Measurements from ENCODE around the gene HNRNPA3. TPM values are rescaled to one million over a fixed set of nuclear protein-coding genes. Genes with fewer than 3 reads are reported as not detected.
A peak's percentile ranks its signal among the peaks of the same experiment; 100 is the strongest.

The HNRNPA3 gene
- total RNA-seq (2022) (322 and 332 TPM in 2 replicates), Bru-seq, nascent RNA (percentile 100 among the genes with signal in this experiment), BruChase-seq, experiment 1, labeled RNA remaining after a 2-hour chase (percentile 100 among the genes with signal in this experiment), BruChase-seq, experiment 2, labeled RNA remaining after a 6-hour chase (percentile 100 among the genes with signal in this experiment)
- long read RNA-seq, full-length matches to known transcripts = 120 of 227 reads
- long read RNA-seq, partial matches to known transcripts = 45 of 227 reads
- long read RNA-seq, other reads (novel, unspliced or antisense) = 62 of 227 reads

DNA sequence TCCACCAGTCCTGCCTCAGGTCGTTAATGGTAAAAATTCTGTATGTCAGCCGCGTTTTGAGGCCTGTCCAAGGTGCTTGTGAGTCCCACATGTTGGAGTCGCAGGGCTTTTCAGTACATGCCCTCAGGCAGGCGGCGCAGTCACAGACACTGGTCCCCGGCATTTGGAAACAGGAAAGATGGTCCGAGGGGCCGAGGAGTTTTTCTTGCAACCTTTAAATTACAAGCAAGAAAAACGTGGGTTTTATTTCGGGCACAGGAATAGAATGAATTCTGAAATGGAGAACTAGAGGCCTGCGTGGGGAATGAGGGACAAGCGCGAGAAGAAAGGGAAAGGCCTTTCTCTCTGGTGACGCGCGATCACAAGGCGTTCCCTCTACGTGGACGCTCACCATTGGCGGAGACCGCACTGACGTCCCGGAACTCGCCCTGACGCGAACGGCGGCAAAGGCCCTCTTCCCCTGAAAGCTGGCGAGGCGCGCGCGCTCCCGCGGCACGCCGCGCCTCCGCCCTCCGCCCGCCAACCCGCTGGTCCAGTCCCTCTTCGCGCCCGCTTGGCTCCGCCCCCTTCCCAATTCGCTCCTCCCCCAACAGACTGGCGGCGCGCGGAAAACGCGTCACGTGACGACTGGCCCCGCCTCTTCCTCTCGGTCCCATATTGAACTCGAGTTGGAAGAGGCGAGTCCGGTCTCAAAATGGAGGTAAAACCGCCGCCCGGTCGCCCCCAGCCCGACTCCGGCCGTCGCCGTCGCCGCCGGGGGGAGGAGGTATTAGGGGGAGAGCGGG is at the start of gene HNRNPA3:
HNRNPA3 (plus strand) TSS at position 689 of the 785 bp plus-strand sequence; CDS start at position 695, 6 bp downstream.
- no peaks in the 10 kb centered on the region for H3K27me3 ChIP-seq (replicated peaks; ENCODE audit: control insufficient read depth, insufficient read depth, low read length)

DNA sequence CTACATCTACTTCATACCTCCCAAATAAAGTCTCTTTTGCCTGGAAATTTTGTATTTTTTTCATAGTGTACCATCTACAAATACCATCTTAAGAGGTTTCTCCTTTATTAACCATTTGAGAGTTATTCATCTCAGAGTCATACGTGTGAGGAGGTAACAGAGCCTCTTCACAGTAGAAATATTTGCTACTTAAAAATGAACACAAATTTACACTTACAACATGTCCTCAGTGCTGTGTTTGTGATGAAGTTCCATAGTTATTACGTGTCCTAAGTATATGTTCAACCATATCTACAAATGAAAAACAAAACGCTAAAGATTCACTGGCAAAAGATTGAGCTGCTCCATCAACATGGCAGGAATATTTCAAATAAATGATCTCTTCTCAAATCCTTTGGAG is 48.5 kb upstream of the HNRNPA3 start:
- BruUV-seq (replicated peaks) = no TSS peak
- peaks cover 6% of the 10 kb centered on the region for H3K36me3 Mint-ChIP-seq (ENCODE audit: insufficient read depth, unreplicated experiment)
- TF ChIP-seq, protein P1, sequence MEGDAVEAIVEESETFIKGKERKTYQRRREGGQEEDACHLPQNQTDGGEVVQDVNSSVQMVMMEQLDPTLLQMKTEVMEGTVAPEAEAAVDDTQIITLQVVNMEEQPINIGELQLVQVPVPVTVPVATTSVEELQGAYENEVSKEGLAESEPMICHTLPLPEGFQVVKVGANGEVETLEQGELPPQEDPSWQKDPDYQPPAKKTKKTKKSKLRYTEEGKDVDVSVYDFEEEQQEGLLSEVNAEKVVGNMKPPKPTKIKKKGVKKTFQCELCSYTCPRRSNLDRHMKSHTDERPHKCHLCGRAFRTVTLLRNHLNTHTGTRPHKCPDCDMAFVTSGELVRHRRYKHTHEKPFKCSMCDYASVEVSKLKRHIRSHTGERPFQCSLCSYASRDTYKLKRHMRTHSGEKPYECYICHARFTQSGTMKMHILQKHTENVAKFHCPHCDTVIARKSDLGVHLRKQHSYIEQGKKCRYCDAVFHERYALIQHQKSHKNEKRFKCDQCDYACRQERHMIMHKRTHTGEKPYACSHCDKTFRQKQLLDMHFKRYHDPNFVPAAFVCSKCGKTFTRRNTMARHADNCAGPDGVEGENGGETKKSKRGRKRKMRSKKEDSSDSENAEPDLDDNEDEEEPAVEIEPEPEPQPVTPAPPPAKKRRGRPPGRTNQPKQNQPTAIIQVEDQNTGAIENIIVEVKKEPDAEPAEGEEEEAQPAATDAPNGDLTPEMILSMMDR (IDR thresholded peaks at IDR 0.05; ENCODE audit: insufficient read depth in 1 of 2, low read depth in 1 of 2, low read length in 1 of 2, severe bottlenecking in 1 of 2, unreplicated experiment in 1 of 2) = no peak
- intact Hi-C loops (cut with micrococcal nuclease; ENCODE audit: unreplicated experiment) = loop anchor here (1.0 to 2.0 kb wide), 8 partner anchors 35 to 441 kb away; partner anchors contain the start of gene HNRNPA3
- DNase-seq = no peak
- Histone ChIP-seq H3K4me1 (peaks cover 41% of the 10 kb centered on the region), H3K36me3 (ENCODE audit: control insufficient read depth, insufficient read depth, low read length) (no peaks in the 10 kb centered on the region), H3K9me3 (peaks cover 4% of the 10 kb centered on the region; the same call in 1 of the 2 replicates), H3K27me3 (replicated peaks; ENCODE audit: control insufficient read depth, insufficient read depth, low read length) (no peaks in the 10 kb centered on the region), H3K4me3 (ENCODE audit: low read depth, low read length) (no peak overlapping the region)
- peaks cover 4% of the 10 kb centered on the region for H3K27me3 Mint-ChIP-seq (ENCODE audit: insufficient read depth, unreplicated experiment)
- no peak overlapping the region for H3K27ac Mint-ChIP-seq (ENCODE audit: unreplicated experiment)
- H3K4me3 Mint-ChIP-seq (ENCODE audit: unreplicated experiment) = no peak overlapping the region
- POLR2A ChIA-PET = interaction anchor here (1.9 to 2.5 kb wide), 2 partner anchors 48 to 101 kb away, joined by 9 read pairs; partner anchors contain the start of genes HNRNPA3 and NFE2L2
- peaks cover 19% of the 10 kb centered on the region for H3K4me1 Mint-ChIP-seq (ENCODE audit: low read depth, unreplicated experiment)
- H3K9me3 Mint-ChIP-seq (ENCODE audit: unreplicated experiment) = no peaks in the 10 kb centered on the region
- CTCF ChIA-PET = interaction anchor here (0.7 to 3.4 kb wide), 15 partner anchors 21 to 252 kb away, joined by 3 to 44 read pairs (median 5); partner anchors contain the start of genes HNRNPA3 and NFE2L2

More for the DNA sequence above, at the start of gene HNRNPA3:
- no TSS peak for BruUV-seq (replicated peaks)
- peak within 1 kb of the TSS; percentile 72 for H3K4me3 ChIP-seq (ENCODE audit: low read depth, low read length)
- Mint-ChIP-seq H3K9me3 (ENCODE audit: unreplicated experiment) (no peaks in the 10 kb centered on the region), H3K27ac (ENCODE audit: unreplicated experiment) (peak within 1 kb of the TSS; percentile 99), H3K4me1 (ENCODE audit: low read depth, unreplicated experiment) (peaks cover 8% of the 10 kb centered on the region), H3K4me3 (ENCODE audit: unreplicated experiment) (peak within 1 kb of the TSS; percentile 87), H3K36me3 (ENCODE audit: insufficient read depth, unreplicated experiment) (peaks cover 60% of the 10 kb centered on the region), H3K27me3 (ENCODE audit: insufficient read depth, unreplicated experiment) (no peaks in the 10 kb centered on the region)
- H3K9me3 ChIP-seq = no peaks in the 10 kb centered on the region
- TF ChIP-seq, protein P1 (IDR thresholded peaks at IDR 0.05; ENCODE audit: insufficient read depth in 1 of 2, low read depth in 1 of 2, low read length in 1 of 2, severe bottlenecking in 1 of 2, unreplicated experiment in 1 of 2) = peak in 1 of 2 experiments; percentile 37
- H3K4me1 ChIP-seq = peaks cover 22% of the 10 kb centered on the region
- intact Hi-C loops (cut with micrococcal nuclease; ENCODE audit: unreplicated experiment) = loop anchor here (1.0 to 2.0 kb wide), 5 partner anchors 25 to 187 kb away; no protein-coding TSS in a partner anchor
- ChIA-PET CTCF (interaction anchor here (0.6 to 1.5 kb wide), 4 partner anchors 11 to 53 kb away, joined by 4 read pairs; no protein-coding TSS in a partner anchor), POLR2A (interaction anchor here (0.6 to 1.7 kb wide), 6 partner anchors 9 to 943 kb away, joined by 3 to 22 read pairs (median 6); partner anchors contain the start of genes MTX2 and NFE2L2)
- H3K36me3 ChIP-seq (ENCODE audit: control insufficient read depth, insufficient read depth, low read length) = no peaks in the 10 kb centered on the region
- peak; percentile 99 for DNase-seq
